SU-DHL-6 (cell line): Measurements from ENCODE around the gene TUBA4A.

ENCODE experiments used
- H2AFZ ChIP-seq: fragments of 200-600 bp; sonication (generic); 2 replicates; pipeline ENCODE4 v1.6.1; 2014; ENCODE audit warnings: low read depth, mild to moderate bottlenecking, moderate library complexity, mixed read lengths, antibody characterized with exemption, low read length; ENCODE audit not compliant: severe bottlenecking
- H3F3A ChIP-seq: fragments of 200-600 bp; shearing (Covaris generic); 2 replicates; pipeline ENCODE4 v1.6.0; 2016; ENCODE audit warnings: antibody characterized with exemption, mild to moderate bottlenecking; ENCODE audit not compliant: insufficient read depth
- H3K27ac ChIP-seq: fragments of 200-600 bp; sonication (generic); 2 replicates; pipeline ENCODE4 v1.5.1; 2016; ENCODE audit warnings: low read depth, mild to moderate bottlenecking, low read length, moderate library complexity, mixed read lengths
- H3K27me3 ChIP-seq: fragments of 200-600 bp; sonication (generic), shearing (Covaris generic); 2 replicates; pipeline ENCODE4 v1.6.0; 2014; ENCODE audit warnings: mild to moderate bottlenecking, low read length
- H3K36me3 ChIP-seq: fragments of 200-600 bp; sonication (generic); 2 replicates; pipeline ENCODE4 v1.6.1; 2014; ENCODE audit warnings: mild to moderate bottlenecking, low read length, mixed read lengths
- H3K4me2 ChIP-seq: fragments of 300-600, 200-600 bp; shearing (Covaris generic), sonication (generic); 2 replicates; pipeline ENCODE4 v1.6.0; 2014; ENCODE audit warnings: low read length, low read depth, mild to moderate bottlenecking; ENCODE audit not compliant: poor library complexity, severe bottlenecking
- H3K4me3 ChIP-seq: fragments of 200-600 bp; sonication (generic); 2 replicates; pipeline ENCODE4 v1.5.1; 2014; ENCODE audit warnings: antibody characterized with exemption, low read length, mild to moderate bottlenecking, mixed read lengths; ENCODE audit not compliant: insufficient read depth, poor library complexity, severe bottlenecking
- H3K79me2 ChIP-seq: fragments of 200-600 bp; sonication (generic); 2 replicates; pipeline ENCODE4 v1.6.1; 2014; ENCODE audit warnings: mild to moderate bottlenecking, low read length, moderate library complexity; ENCODE audit not compliant: insufficient read depth
- H3K9ac ChIP-seq: fragments of 200-600 bp; sonication (generic); 2 replicates; pipeline ENCODE4 v1.7.0; 2014; ENCODE audit warnings: mild to moderate bottlenecking, low read length
- H3K9me2 ChIP-seq: fragments of 200-600 bp; sonication (generic); replicated peaks from 2 replicates; pipeline ENCODE4 v1.6.1; 2014; ENCODE audit warnings: low read length; ENCODE audit not compliant: insufficient read depth
- H3K9me3 ChIP-seq: fragments of 200-600 bp; sonication (generic); 2 replicates; pipeline ENCODE4 v1.6.1; 2014; ENCODE audit warnings: low read length, mixed read lengths; ENCODE audit not compliant: insufficient read depth
- H4K20me1 ChIP-seq: fragments of 200-600 bp; sonication (generic); 2 replicates; pipeline ENCODE4 v1.6.1; 2014; ENCODE audit warnings: low read depth, mild to moderate bottlenecking, antibody characterized with exemption, low read length, moderate library complexity, mixed read lengths
- CTCF ChIP-seq: fragments of 200-600 bp; sonication (generic); IDR thresholded peaks from one replicate; pipeline ENCODE4 v1.5.1; 2017; ENCODE audit warnings: antibody characterized with exemption, mild to moderate bottlenecking, low read length, moderate library complexity; ENCODE audit not compliant: insufficient read depth, poor library complexity, severe bottlenecking
- EZH2phosphoT487 ChIP-seq: fragments of 200-600 bp; sonication (generic), shearing (Covaris generic); conservative IDR thresholded peaks from 2 replicates; pipeline ENCODE4 v1.6.1; 2018; ENCODE audit warnings: mild to moderate bottlenecking, antibody characterized with exemption, low read length, moderate library complexity, mixed read lengths

The TUBA4A gene

GRCh38 chr2:219271021-219271420, 17.3 kb upstream of the TUBA4A start:
- H3F3A ChIP-seq: no peaks in the 10 kb centered on the region
- H3K4me3 ChIP-seq: no peak overlapping the region
- H3K9me2 ChIP-seq: no peaks in the 10 kb centered on the region
- no peaks in the 10 kb centered on the region for H3K36me3 ChIP-seq
- no peak overlapping the region for H3K4me2 ChIP-seq
- H3K27me3 ChIP-seq: no peaks in the 10 kb centered on the region
- no peak for TF ChIP-seq CTCF
- TF ChIP-seq EZH2phosphoT487: no peak
- no peaks in the 10 kb centered on the region for H4K20me1 ChIP-seq
- H3K9me3 ChIP-seq: no peaks in the 10 kb centered on the region
- no peak overlapping the region for H3K27ac ChIP-seq
- H2AFZ ChIP-seq: no peak overlapping the region
- no peak overlapping the region for H3K9ac ChIP-seq
- no peaks in the 10 kb centered on the region for H3K79me2 ChIP-seq

GRCh38 chr2:219270055-219270372, 16.3 kb upstream of the TUBA4A start:
- H3K79me2 ChIP-seq: no peaks in the 10 kb centered on the region
- no peaks in the 10 kb centered on the region for H3K9me2 ChIP-seq
- TF ChIP-seq EZH2phosphoT487: no peak
- no peak for TF ChIP-seq CTCF
- no peak overlapping the region for H3K9ac ChIP-seq
- no peak overlapping the region for H3K4me2 ChIP-seq
- H3K4me3 ChIP-seq: no peak overlapping the region
- no peaks in the 10 kb centered on the region for H3K27me3 ChIP-seq
- H3F3A ChIP-seq: no peaks in the 10 kb centered on the region
- no peak overlapping the region for H3K27ac ChIP-seq
- no peaks in the 10 kb centered on the region for H3K36me3 ChIP-seq
- H4K20me1 ChIP-seq: no peaks in the 10 kb centered on the region
- no peak overlapping the region for H2AFZ ChIP-seq
- H3K9me3 ChIP-seq: no peaks in the 10 kb centered on the region

- H3K9me2 ChIP-seq: no peaks in the 10 kb centered on the region
- H3K36me3 ChIP-seq: no peaks in the 10 kb centered on the region
- no peaks in the 10 kb centered on the region for H3K79me2 ChIP-seq
- H3K4me2 ChIP-seq: no peak overlapping the region
- TF ChIP-seq EZH2phosphoT487 (no peak), CTCF (no peak)
- H3K4me3 ChIP-seq: no peak overlapping the region
- no peak overlapping the region for H2AFZ ChIP-seq
- H3K9ac ChIP-seq: no peak overlapping the region
- H3K9me3 ChIP-seq: no peaks in the 10 kb centered on the region
- H3K27ac ChIP-seq: no peak overlapping the region
- no peaks in the 10 kb centered on the region for H3F3A ChIP-seq
- no peaks in the 10 kb centered on the region for H3K27me3 ChIP-seq
- no peaks in the 10 kb centered on the region for H4K20me1 ChIP-seq
These were observed 15.8 kb upstream of the TUBA4A start for GRCh38 chr2:219269362-219270054.
